ENCODE results near the gene UGT1A1.

Gene UGT1A1

GRCh38 chr2:233822101-233822771 is 62.2 kb downstream of the UGT1A1 start:
- no peaks in the 10 kb centered on the region for H3K36me3 ChIP-seq (ENCODE audit: control insufficient read depth in 4 of 4, insufficient read depth in 4 of 4, low read length in 3 of 4)
- POLR2A ChIA-PET, result no interaction called here

More at GRCh38 chr2:233822101-233822771, 62.2 kb downstream of the UGT1A1 start:
- CTCF ChIA-PET, result no interaction called here
- no peaks in the 10 kb centered on the region for H3K4me1 ChIP-seq (ENCODE audit: control extremely low read depth in 1 of 4, control insufficient read depth in 4 of 4, insufficient read depth in 4 of 4, low read length in 3 of 4)
- no peaks in the 10 kb centered on the region for H3K27me3 ChIP-seq (replicated peaks in 2 of 5; ENCODE audit: control insufficient read depth in 4 of 5, insufficient read depth in 5 of 5, low read length in 4 of 5)
- no peaks in the 10 kb centered on the region for H3K9me3 ChIP-seq (ENCODE audit: control extremely low read depth in 1 of 5, control insufficient read depth in 4 of 5, insufficient read depth in 2 of 5, low read depth in 1 of 5, low read length in 4 of 5)
- no peak for DNase-seq
- H3K27ac ChIP-seq (ENCODE audit: insufficient read depth in 1 of 2, low read depth in 1 of 2, low read length in 2 of 2, poor library complexity in 1 of 2, severe bottlenecking in 2 of 2), result no peak overlapping the region
- 91% methylated on average over 21 of the region's 21 CpGs for WGBS (ENCODE audit: insufficient coverage)
- H3K4me3 ChIP-seq (ENCODE audit: control insufficient read depth in 1 of 7, extremely low read depth in 1 of 7, insufficient read depth in 4 of 7, low read depth in 2 of 7, low read length in 6 of 7), result no peak overlapping the region
